ENCODE measurements around the gene SLC12A1.

SLC12A1 gene

GRCh38 chr15:48221885-48222284 is 15.8 kb downstream of the SLC12A1 start:
- Histone ChIP-seq H3K4me2 (ENCODE audit: insufficient read depth, low read length) (no peak overlapping the region), H3K36me3 (ENCODE audit: insufficient read depth, low read length) (no peaks in the 10 kb centered on the region), H3K9me3 (ENCODE audit: insufficient read depth, low read length, severe bottlenecking) (no peaks in the 10 kb centered on the region), H4K20me1 (ENCODE audit: insufficient read depth, low read length) (no peaks in the 10 kb centered on the region), H3K79me2 (ENCODE audit: insufficient read depth, low read length) (no peaks in the 10 kb centered on the region), H3K4me3 (ENCODE audit: low read depth in 1 of 2, low read length in 2 of 2) (no peak overlapping the region), H3K9ac (ENCODE audit: low read depth, low read length) (no peak overlapping the region), H3K4me1 (ENCODE audit: insufficient read depth, low read length) (no peaks in the 10 kb centered on the region), H2AFZ (ENCODE audit: low read depth, low read length) (no peak overlapping the region), H3K27ac (ENCODE audit: low read length) (no peak overlapping the region), H3K27me3 (ENCODE audit: insufficient read depth, low read length, poor library complexity) (no peaks in the 10 kb centered on the region)
- ATAC-seq (ENCODE audit: insufficient read depth, low read depth) (no peak), DNase-seq (no peak)
- TF ChIP-seq CTCF (IDR thresholded peaks at IDR 0.05; ENCODE audit: borderline replicate concordance, extremely low read depth, low read length, poor library complexity, severe bottlenecking) (no peak), EZH2 (IDR thresholded peaks at IDR 0.05; ENCODE audit: borderline replicate concordance, low read depth, low read length, severe bottlenecking) (no peak)

- H3K27ac ChIP-seq (ENCODE audit: low read length): no peak overlapping the region
- no peaks in the 10 kb centered on the region for H3K9me3 ChIP-seq (ENCODE audit: insufficient read depth, low read length, severe bottlenecking)
- H2AFZ ChIP-seq (ENCODE audit: low read depth, low read length): no peak overlapping the region
- H3K27me3 ChIP-seq (ENCODE audit: insufficient read depth, low read length, poor library complexity): no peaks in the 10 kb centered on the region
- no peak for TF ChIP-seq EZH2 (IDR thresholded peaks at IDR 0.05; ENCODE audit: borderline replicate concordance, low read depth, low read length, severe bottlenecking)
- no peak overlapping the region for H3K9ac ChIP-seq (ENCODE audit: low read depth, low read length)
- no peaks in the 10 kb centered on the region for H3K4me1 ChIP-seq (ENCODE audit: insufficient read depth, low read length)
- no peaks in the 10 kb centered on the region for H3K79me2 ChIP-seq (ENCODE audit: insufficient read depth, low read length)
- H4K20me1 ChIP-seq (ENCODE audit: insufficient read depth, low read length): no peaks in the 10 kb centered on the region
- ATAC-seq (ENCODE audit: insufficient read depth, low read depth) (no peak), DNase-seq (no peak)
- H3K4me2 ChIP-seq (ENCODE audit: insufficient read depth, low read length): no peak overlapping the region
- H3K36me3 ChIP-seq (ENCODE audit: insufficient read depth, low read length): no peaks in the 10 kb centered on the region
- H3K4me3 ChIP-seq (ENCODE audit: low read depth in 1 of 2, low read length in 2 of 2): no peak overlapping the region
Observed at GRCh38 chr15:48222627-48223026, 16.5 kb downstream of the SLC12A1 start.

- DNase-seq: no peak
- no peaks in the 10 kb centered on the region for H3K27me3 ChIP-seq (ENCODE audit: insufficient read depth, low read length, poor library complexity)
Observed at GRCh38 chr15:48225771-48226170, 19.7 kb downstream of the SLC12A1 start.

GRCh38 chr15:48230498-48230897 is 24.4 kb downstream of the SLC12A1 start:
- DNase-seq (no peak), ATAC-seq (ENCODE audit: insufficient read depth, low read depth) (no peak)
- no peaks in the 10 kb centered on the region for H3K36me3 ChIP-seq (ENCODE audit: insufficient read depth, low read length)
- H3K79me2 ChIP-seq (ENCODE audit: insufficient read depth, low read length): no peaks in the 10 kb centered on the region
- TF ChIP-seq CTCF (IDR thresholded peaks at IDR 0.05; ENCODE audit: borderline replicate concordance, extremely low read depth, low read length, poor library complexity, severe bottlenecking): no peak
- no peak for TF ChIP-seq EZH2 (IDR thresholded peaks at IDR 0.05; ENCODE audit: borderline replicate concordance, low read depth, low read length, severe bottlenecking)
- H3K27me3 ChIP-seq (ENCODE audit: insufficient read depth, low read length, poor library complexity): no peaks in the 10 kb centered on the region
- no peak overlapping the region for H3K4me3 ChIP-seq (ENCODE audit: low read depth in 1 of 2, low read length in 2 of 2)
- H4K20me1 ChIP-seq (ENCODE audit: insufficient read depth, low read length): no peaks in the 10 kb centered on the region
- no peaks in the 10 kb centered on the region for H3K9me3 ChIP-seq (ENCODE audit: insufficient read depth, low read length, severe bottlenecking)
- H3K27ac ChIP-seq (ENCODE audit: low read length): no peak overlapping the region
- no peak overlapping the region for H2AFZ ChIP-seq (ENCODE audit: low read depth, low read length)
- H3K4me1 ChIP-seq (ENCODE audit: insufficient read depth, low read length): no peaks in the 10 kb centered on the region
- H3K4me2 ChIP-seq (ENCODE audit: insufficient read depth, low read length): no peak overlapping the region
- H3K9ac ChIP-seq (ENCODE audit: low read depth, low read length): no peak overlapping the region

More at GRCh38 chr15:48225771-48226170, 19.7 kb downstream of the SLC12A1 start:
- H2AFZ ChIP-seq (ENCODE audit: low read depth, low read length): no peak overlapping the region
- no peak overlapping the region for H3K4me3 ChIP-seq (ENCODE audit: low read depth in 1 of 2, low read length in 2 of 2)
- TF ChIP-seq CTCF (IDR thresholded peaks at IDR 0.05; ENCODE audit: borderline replicate concordance, extremely low read depth, low read length, poor library complexity, severe bottlenecking) (no peak), EZH2 (IDR thresholded peaks at IDR 0.05; ENCODE audit: borderline replicate concordance, low read depth, low read length, severe bottlenecking) (no peak)
- H3K79me2 ChIP-seq (ENCODE audit: insufficient read depth, low read length): no peaks in the 10 kb centered on the region
- H3K4me2 ChIP-seq (ENCODE audit: insufficient read depth, low read length): no peak overlapping the region
- H4K20me1 ChIP-seq (ENCODE audit: insufficient read depth, low read length): no peaks in the 10 kb centered on the region
- H3K4me1 ChIP-seq (ENCODE audit: insufficient read depth, low read length): no peaks in the 10 kb centered on the region
- ATAC-seq (ENCODE audit: insufficient read depth, low read depth): no peak
- no peak overlapping the region for H3K27ac ChIP-seq (ENCODE audit: low read length)
- no peak overlapping the region for H3K9ac ChIP-seq (ENCODE audit: low read depth, low read length)
- H3K36me3 ChIP-seq (ENCODE audit: insufficient read depth, low read length): no peaks in the 10 kb centered on the region
- H3K9me3 ChIP-seq (ENCODE audit: insufficient read depth, low read length, severe bottlenecking): no peaks in the 10 kb centered on the region
